HG02840 (cell line): ENCODE results near the gene KNSTRN.
A peak's percentile ranks its signal among the peaks of the same experiment; 100 is the strongest.

ENCODE experiments used
- ATAC-seq: cut with Tn5 transposase; IDR thresholded peaks from one replicate; pipeline ENCODE4 v1.9.1; 2021; ENCODE audit warnings: mild to moderate bottlenecking, moderate library complexity, moderate number of reproducible peaks; ENCODE audit not compliant: unreplicated experiment, low FRiP score

KNSTRN gene

GRCh38 chr15:40392986-40393948 is 10.7 kb downstream of the KNSTRN start:
- no peak for ATAC-seq

DNA sequence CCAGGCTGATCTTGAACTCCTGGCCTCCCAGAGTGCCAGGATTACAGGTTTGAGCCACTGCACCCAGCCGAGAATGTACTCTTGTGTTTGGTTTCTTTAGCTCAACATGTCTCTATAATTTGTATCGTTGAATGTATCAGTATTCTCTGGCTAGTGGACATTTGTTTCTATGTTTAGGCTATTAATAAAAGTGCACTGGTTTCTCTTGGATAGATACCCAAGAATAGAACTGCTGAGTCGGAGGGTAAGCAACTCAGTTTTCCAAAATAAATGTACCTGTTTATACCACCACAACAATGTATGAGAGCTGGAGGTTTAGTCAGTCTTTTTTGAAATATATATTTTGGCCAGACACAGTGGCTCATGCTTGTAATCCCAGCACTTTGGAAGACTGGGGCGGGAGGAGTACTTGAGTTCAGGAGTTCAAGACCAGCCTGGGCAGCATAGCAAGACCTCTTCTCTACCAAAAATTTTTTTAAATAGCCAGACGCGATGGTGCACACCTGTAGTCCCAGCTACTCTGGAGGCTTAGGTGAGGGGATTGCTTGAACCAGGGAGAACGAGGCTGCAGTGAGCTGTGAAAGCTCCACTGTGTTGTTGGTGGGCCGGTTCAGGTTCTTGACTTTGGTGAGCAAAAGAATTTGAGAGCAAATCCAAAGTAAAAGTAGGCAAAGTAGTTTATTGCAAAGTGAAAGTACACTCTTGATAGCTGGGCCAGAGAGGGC is 15.3 kb downstream of the KNSTRN start:
- no peak for ATAC-seq

DNA sequence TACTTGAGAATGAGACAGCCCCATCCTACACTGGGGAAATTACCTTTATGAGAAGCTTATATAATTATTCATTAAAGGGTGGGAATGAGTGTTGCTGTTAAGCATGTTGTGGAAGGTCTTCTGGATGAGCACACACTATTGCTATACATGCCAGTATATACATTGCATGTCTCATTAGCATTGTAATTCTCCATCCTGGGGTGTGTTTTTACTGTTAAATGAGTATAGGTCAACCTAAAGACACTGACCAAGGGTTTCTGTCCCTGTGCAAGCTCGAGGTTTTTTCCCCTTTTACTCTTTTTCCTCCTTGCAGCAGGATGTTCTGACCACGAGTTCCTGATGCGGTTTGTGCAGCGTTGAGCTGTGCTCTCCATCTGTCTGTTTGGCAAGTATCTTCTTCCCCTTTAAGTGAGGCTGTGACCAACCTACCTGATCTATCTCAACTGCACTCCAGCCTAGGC is 15.9 kb downstream of the KNSTRN start:
- ATAC-seq, result peak; percentile 75

- ATAC-seq, result no peak
Observed at GRCh38 chr15:40399370-40399769, 16.8 kb downstream of the KNSTRN start.

GRCh38 chr15:40405501-40406381 is 23.2 kb downstream of the KNSTRN start, which contains the start of gene IVD:
Gene IVD (plus strand): TSS chr15:40405795. CDS start chr15:40405828, 33 bp downstream.
- peak; percentile 80 for ATAC-seq

DNA sequence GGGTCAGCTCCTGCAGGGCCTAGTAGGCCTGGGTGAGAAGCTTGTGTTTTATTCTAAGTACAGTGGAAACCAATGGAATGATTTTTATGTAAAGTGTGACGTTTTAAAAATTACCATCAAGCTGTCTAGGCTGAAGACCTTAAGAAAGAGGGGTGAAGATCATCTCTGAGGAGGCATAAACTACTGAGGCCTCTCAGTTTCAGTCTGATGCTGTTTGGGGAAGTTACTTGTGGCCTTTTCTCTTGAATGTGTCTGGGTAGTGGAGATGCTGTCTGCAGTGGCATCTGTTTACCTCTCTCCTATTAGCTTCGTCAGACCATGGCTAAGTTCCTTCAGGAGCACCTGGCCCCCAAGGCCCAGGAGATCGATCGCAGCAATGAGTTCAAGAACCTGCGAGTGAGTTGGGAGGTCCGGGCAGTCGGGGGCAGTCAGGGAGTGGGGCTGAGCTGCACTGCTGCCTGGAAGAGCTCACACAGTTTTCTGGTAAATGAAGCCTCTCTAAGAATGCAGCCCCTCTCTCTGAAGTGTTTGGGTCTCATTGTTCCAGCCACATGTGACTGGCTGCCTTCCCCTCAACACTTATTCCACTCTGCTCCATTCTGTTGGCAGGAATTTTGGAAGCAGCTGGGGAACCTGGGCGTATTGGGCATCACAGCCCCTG is 24.9 kb downstream of the KNSTRN start:
- peak; percentile 35 for ATAC-seq

DNA sequence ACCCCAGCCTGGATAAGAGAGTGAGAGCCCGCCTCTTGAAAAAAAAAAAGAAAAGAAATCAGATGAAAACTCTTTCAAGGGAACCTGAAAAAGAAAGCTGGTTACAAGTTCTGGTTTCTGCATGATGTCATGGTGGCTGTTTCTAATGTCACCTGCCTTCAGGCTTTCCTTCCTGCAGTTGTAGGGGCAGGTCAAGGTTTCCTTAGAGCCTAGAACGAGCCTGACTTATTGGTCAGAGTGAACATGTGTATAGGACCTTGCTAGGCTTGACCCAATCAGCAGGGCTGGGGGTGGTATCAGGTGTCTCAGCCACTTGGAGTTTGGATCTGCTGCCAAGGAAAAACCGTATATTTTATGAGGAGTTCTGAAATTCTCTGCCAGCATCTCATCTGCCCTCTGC is 26.8 kb downstream of the KNSTRN start:
- ATAC-seq, result no peak

DNA sequence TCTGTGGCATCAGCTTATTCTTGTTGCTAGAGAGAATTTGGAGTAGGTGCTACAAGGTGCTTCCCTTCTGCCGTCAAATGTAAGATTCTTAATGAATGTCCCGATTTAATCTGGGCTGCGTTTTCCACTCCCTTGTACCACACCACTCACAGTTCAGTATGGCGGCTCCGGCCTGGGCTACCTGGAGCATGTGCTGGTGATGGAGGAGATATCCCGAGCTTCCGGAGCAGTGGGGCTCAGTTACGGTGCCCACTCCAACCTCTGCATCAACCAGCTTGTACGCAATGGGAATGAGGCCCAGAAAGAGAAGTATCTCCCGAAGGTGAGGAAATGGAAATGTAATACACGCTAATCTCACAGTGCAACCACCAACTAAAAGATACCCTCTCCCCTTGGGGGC is 28.0 kb downstream of the KNSTRN start:
- no peak for ATAC-seq

- no peak for ATAC-seq
Observed at GRCh38 chr15:40412095-40412759, 29.7 kb downstream of the KNSTRN start.

GRCh38 chr15:40413036-40413435 is 30.5 kb downstream of the KNSTRN start:
- ATAC-seq, result no peak

GRCh38 chr15:40414816-40415215 is 32.3 kb downstream of the KNSTRN start:
- ATAC-seq, result no peak

DNA sequence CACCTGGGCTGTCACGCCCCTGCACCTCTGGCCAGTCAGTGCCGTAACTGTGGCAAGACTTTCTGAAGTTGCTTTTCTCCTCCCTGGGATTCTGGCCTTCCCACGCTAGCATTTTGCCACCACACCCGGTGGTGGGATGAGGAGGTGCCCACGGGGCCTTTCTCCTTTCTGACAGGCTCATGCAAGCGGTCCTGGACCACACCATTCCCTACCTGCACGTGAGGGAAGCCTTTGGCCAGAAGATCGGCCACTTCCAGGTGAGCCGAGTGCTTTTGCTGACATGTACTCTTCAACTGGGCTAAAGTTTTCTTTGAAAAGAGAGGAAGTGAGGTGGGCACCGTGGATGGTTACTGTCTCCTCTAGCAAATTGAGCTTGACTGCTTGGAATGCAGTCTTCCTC is 32.7 kb downstream of the KNSTRN start:
- no peak for ATAC-seq

GRCh38 chr15:40416056-40416455 is 33.5 kb downstream of the KNSTRN start:
- ATAC-seq, result no peak

GRCh38 chr15:40418126-40418525 is 35.6 kb downstream of the KNSTRN start:
- ATAC-seq, result no peak

DNA sequence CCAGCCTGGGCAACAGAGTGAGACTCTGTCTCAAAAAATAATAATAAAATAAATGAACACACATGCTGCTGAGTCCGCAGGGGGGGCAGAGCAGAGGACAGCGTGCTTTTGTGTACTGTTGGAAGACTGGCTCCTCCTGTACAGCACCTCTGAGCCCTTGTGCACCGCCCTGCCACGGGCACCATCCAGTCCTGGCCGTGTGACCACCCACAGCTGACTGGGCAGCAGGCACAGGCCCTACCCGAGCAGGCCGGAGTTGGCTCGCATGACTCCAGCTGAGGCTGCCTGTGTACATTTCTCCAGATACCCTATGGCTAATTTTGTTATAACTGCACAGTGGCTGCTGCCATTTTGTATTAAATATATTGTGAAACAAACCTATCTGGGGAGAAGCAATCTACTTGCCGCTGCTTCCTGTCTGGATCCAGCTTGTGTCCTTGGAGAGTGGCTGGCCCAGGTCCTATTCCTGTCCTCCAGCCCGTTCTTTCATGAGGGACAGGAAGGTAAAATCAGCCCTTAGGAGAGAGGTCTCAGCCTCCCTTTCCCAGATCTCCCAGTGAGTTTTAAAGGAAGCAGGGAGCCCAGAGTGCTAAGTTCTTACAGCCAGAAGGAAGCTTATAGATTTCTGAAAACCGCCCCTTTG is 37.7 kb downstream of the KNSTRN start:
- ATAC-seq, result no peak

- no peak for ATAC-seq
Observed at GRCh38 chr15:40420793-40421192, 38.3 kb downstream of the KNSTRN start.

- ATAC-seq, result no peak
Observed at GRCh38 chr15:40421246-40422157, 39.0 kb downstream of the KNSTRN start.
